HepG2 (cell line): ENCODE data around the gene IFIT1. TPM values are rescaled to one million over a fixed set of nuclear protein-coding genes. Genes with fewer than 3 reads are reported as not detected.

Source experiments
- FOSL1 ChIP-seq: sonication (generic); formaldehyde crosslinking; IDR thresholded peaks from 2 replicates; pipeline ENCODE4 v1.9.0; 2021; ENCODE audit warnings: missing genetic modification reagents, borderline replicate concordance
- GATAD1 ChIP-seq: IDR thresholded peaks from 2 replicates; pipeline ENCODE4 v1.6.1; 2016; ENCODE audit warnings: missing genetic modification reagents, missing compliant biosample characterization
- KDM5A ChIP-seq: fragments of 200-600 bp; sonication (generic); IDR thresholded peaks from 2 replicates; pipeline ENCODE4 v1.7.0; 2018; ENCODE audit warnings: antibody characterized with exemption, mild to moderate bottlenecking, low read length, borderline replicate concordance
- NFKB2 ChIP-seq: sonication (generic); formaldehyde crosslinking; IDR thresholded peaks from 2 replicates; pipeline ENCODE4 v1.4.0; 2020; ENCODE audit warnings: missing genetic modification reagents, borderline replicate concordance
- ZFP37 ChIP-seq: sonication (generic); formaldehyde crosslinking; IDR thresholded peaks from 2 replicates; pipeline ENCODE4 v1.4.0; 2020; ENCODE audit warnings: missing genetic modification reagents, borderline replicate concordance
- ZNF20 ChIP-seq: sonication (generic); formaldehyde crosslinking; IDR thresholded peaks from 2 replicates; pipeline ENCODE4 v1.4.0; 2020; ENCODE audit warnings: mild to moderate bottlenecking, moderate library complexity, missing genetic modification reagents
- ZNF225 ChIP-seq: sonication (generic); formaldehyde crosslinking; IDR thresholded peaks from 2 replicates; pipeline ENCODE4 v1.4.0; 2020; ENCODE audit warnings: mild to moderate bottlenecking, missing genetic modification reagents
- ZNF333 ChIP-seq: sonication (generic); formaldehyde crosslinking; IDR thresholded peaks from 2 replicates; pipeline ENCODE4 v1.4.0; 2020; ENCODE audit warnings: mild to moderate bottlenecking, missing genetic modification reagents, borderline replicate concordance
- ZNF557 ChIP-seq: sonication (generic); formaldehyde crosslinking; IDR thresholded peaks from 2 replicates; pipeline ENCODE4 v1.4.0; 2020; ENCODE audit warnings: missing genetic modification reagents
- polyA plus RNA-seq, 8 experiments: library from polyadenylated mRNA; depleted of rRNA in 3 of 8; stranded (reverse) in 7 of 8; unstranded in 1 of 8; fragments of >200 nt; fragmentation: Illumina TruSeq in 4 of 8; extraction: Trizol in 4 of 8; gene quantifications; 2 replicates each; pipeline versions ENCODE4 v1.2.1 to v1.2.3, GENCODE V29; 2011 to 2016; ENCODE audit warnings: low read depth in 4 of 8, missing spikeins in 1 of 8, mixed read lengths in 1 of 8; ENCODE audit not compliant: insufficient read depth in 1 of 8
- total RNA-seq, 5 experiments: library from RNA; depleted of rRNA; stranded (reverse); fragments of >200 nt; fragmentation: Illumina TruSeq; extraction: Trizol; gene quantifications; 2 replicates each; pipeline ENCODE4 v1.2.3, GENCODE V29; 2016; ENCODE audit warnings: low read depth in 1 of 5
- TF ChIP-seq, protein P1 (sequence below): sonication (generic); formaldehyde crosslinking; IDR thresholded peaks from 2 replicates; pipeline ENCODE4 v1.4.0; 2020; ENCODE audit warnings: mild to moderate bottlenecking, missing genetic modification reagents
- TF ChIP-seq, protein P2 (sequence below): sonication (generic); formaldehyde crosslinking; IDR thresholded peaks from 2 replicates; pipeline ENCODE4 v1.4.0; 2020; ENCODE audit warnings: missing genetic modification reagents, low read depth, mild to moderate bottlenecking, borderline replicate concordance
- TF ChIP-seq, protein P3 (sequence below): sonication (generic); formaldehyde crosslinking; IDR thresholded peaks from 2 replicates; pipeline ENCODE4 v1.5.0; 2020; ENCODE audit warnings: missing genetic modification reagents

IFIT1 gene
- total and polyA plus RNA-seq, 2 of the 13 experiments (the other 11 are each of a cell fraction or from before 2014, with no cell fraction given) = 1.5 to 5.5 TPM

DNA sequence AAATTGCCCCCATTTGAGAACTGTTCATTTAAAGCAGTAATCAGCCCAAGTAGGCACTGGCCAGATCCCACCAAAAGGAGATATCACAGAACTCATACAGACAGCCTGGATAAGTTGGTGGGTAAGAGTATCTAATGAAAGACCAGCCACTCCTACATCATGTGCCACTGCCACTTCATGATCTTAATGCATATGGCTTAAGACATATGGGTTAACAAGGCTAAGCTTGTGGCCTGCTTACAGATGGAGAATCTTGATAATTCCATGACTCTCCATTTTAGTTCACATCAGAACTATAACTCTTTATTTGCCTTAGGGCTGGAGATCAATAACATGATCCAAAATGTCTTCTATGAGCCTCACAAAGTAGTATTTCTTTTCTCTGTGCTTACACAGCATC is 21.3 kb upstream of the IFIT1 start (continued):
- TF ChIP-seq, protein P1, sequence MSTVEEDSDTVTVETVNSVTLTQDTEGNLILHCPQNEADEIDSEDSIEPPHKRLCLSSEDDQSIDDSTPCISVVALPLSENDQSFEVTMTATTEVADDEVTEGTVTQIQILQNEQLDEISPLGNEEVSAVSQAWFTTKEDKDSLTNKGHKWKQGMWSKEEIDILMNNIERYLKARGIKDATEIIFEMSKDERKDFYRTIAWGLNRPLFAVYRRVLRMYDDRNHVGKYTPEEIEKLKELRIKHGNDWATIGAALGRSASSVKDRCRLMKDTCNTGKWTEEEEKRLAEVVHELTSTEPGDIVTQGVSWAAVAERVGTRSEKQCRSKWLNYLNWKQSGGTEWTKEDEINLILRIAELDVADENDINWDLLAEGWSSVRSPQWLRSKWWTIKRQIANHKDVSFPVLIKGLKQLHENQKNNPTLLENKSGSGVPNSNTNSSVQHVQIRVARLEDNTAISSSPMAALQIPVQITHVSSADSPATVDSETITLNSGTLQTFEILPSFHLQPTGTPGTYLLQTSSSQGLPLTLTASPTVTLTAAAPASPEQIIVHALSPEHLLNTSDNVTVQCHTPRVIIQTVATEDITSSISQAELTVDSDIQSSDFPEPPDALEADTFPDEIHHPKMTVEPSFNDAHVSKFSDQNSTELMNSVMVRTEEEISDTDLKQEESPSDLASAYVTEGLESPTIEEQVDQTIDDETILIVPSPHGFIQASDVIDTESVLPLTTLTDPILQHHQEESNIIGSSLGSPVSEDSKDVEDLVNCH = no peak
- TF ChIP-seq GATAD1 (CRISPR knock-in tag) (no peak), ZNF333 (no peak), ZNF557 (CRISPR knock-in tag) (no peak), NFKB2 (CRISPR knock-in tag) (no peak), ZFP37 (CRISPR knock-in tag) (no peak), ZNF225 (CRISPR knock-in tag) (no peak), FOSL1 (no peak), ZNF20 (CRISPR knock-in tag) (no peak), KDM5A (no peak)
- TF ChIP-seq, protein P2, sequence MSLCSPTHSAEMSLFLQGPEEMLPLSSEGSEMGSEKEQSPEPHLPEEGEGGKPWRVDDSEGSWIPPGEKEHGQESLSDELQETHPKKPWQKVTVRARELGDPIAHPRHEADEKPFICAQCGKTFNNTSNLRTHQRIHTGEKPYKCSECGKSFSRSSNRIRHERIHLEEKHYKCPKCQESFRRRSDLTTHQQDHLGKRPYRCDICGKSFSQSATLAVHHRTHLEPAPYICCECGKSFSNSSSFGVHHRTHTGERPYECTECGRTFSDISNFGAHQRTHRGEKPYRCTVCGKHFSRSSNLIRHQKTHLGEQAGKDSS (CRISPR knock-in tag) = no peak
- TF ChIP-seq, protein P3, sequence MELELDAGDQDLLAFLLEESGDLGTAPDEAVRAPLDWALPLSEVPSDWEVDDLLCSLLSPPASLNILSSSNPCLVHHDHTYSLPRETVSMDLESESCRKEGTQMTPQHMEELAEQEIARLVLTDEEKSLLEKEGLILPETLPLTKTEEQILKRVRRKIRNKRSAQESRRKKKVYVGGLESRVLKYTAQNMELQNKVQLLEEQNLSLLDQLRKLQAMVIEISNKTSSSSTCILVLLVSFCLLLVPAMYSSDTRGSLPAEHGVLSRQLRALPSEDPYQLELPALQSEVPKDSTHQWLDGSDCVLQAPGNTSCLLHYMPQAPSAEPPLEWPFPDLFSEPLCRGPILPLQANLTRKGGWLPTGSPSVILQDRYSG (CRISPR knock-in tag) = no peak
- TF ChIP-seq, all 625 proteins: peak for 0
